Transverse colon (tissue), 4 donors: ENCODE results near the gene MPPED2. TPM values are rescaled to one million over a fixed set of nuclear protein-coding genes. Genes with fewer than 3 reads are reported as not detected.

ENCODE experiments used
- DNase-seq: peaks from one replicate; pipeline ENCODE4 v3.0.0-alpha.2; 2019
- H3K27ac ChIP-seq, 4 donors: fragments of 200-600 bp; sonication (generic); 2 replicates each; pipeline ENCODE4 v1.5.1; 2016 to 2018; ENCODE audit warnings: inconsistent platforms in 4 of 4
- H3K27me3 ChIP-seq: fragments of 200-600 bp; sonication (generic); 2 replicates; pipeline ENCODE4 v1.5.1; 2017; ENCODE audit warnings: inconsistent platforms
- H3K36me3 ChIP-seq, 4 donors: fragments of 200-600 bp; sonication (generic); 2 replicates each; pipeline ENCODE4 v1.5.1; 2017 to 2019; ENCODE audit warnings: inconsistent platforms in 4 of 4
- H3K4me1 ChIP-seq, 4 donors: fragments of 200-600 bp; sonication (generic); 2 replicates each; pipeline ENCODE4 v1.5.1; 2017 to 2020; ENCODE audit warnings: inconsistent platforms in 4 of 4
- H3K4me3 ChIP-seq, 4 donors: fragments of 200-600 bp; sonication (generic); 1 replicate in 1 of 4; 2 replicates in 3 of 4; pipeline versions ENCODE4 v1.5.1 to v1.6.1; 2017 to 2019; ENCODE audit warnings: inconsistent platforms in 4 of 4
- H3K9me3 ChIP-seq, 2 donors: fragments of 200-600 bp; sonication (generic); 2 replicates each; pipeline ENCODE4 v1.5.1; 2017 to 2019; ENCODE audit warnings: inconsistent platforms in 2 of 2
- CTCF ChIP-seq, 5 experiments: fragments of 200-600 bp in 3 of 5; fragments of 450-650 bp in 2 of 5; sonication (generic) in 3 of 5; IDR thresholded peaks; 1 replicate in 2 of 5; 2 replicates in 3 of 5; pipeline ENCODE4 v1.5.1; 2016 to 2017; ENCODE audit warnings: antibody characterized with exemption in 5 of 5, inconsistent platforms in 3 of 5, mild to moderate bottlenecking in 2 of 5, moderate library complexity in 1 of 5
- EP300 ChIP-seq: sonication (generic); formaldehyde crosslinking; IDR thresholded peaks from one replicate; pipeline ENCODE4 v1.6.1; 2017; ENCODE audit warnings: antibody characterized with exemption, low read depth
- POLR2A ChIP-seq: fragments of 450-650 bp; IDR thresholded peaks from one replicate; pipeline ENCODE4 v1.6.1; 2016; ENCODE audit warnings: antibody characterized with exemption, mild to moderate bottlenecking, moderate library complexity
- POLR2AphosphoS5 ChIP-seq, 3 donors: sonication (generic); formaldehyde crosslinking; IDR thresholded peaks; one replicate each; pipeline ENCODE4 v1.6.1; 2016; ENCODE audit warnings: antibody characterized with exemption in 3 of 3
- WGBS, 2 donors: methylation state at CpG; one replicate each; pipeline ENCODE4 v1.1.5; 2018; ENCODE audit warnings: low coverage in 1 of 2; 5-methylcytosine and 5-hydroxymethylcytosine counted together
- in situ Hi-C, 4 donors: fragments of 200-750 bp; cut with MboI; loops; one replicate each; pipeline versions ENCODE4 v1.15.0 to v1.15.1; 2017; ENCODE audit warnings: low sequenced_read_pairs in 3 of 4, low pct_ligation_motif_present in 1 of 4, low pct_unique_long_range_greater_than_20kb in 1 of 4
- intact Hi-C: fragments of 100-400 bp; cut with DNase I; formaldehyde crosslinking; loops from one replicate; pipeline ENCODE4 v1.15.1; 2023; ENCODE audit warnings: low total_unique reads
- total RNA-seq, 4 donors: library from RNA; depleted of rRNA; stranded (reverse); fragments of >200 nt; gene quantifications; one replicate each; pipeline ENCODE4 v1.1.0, GENCODE V29; 2016

MPPED2 gene
- total RNA-seq, 4 donors from 2014 or later: 1.4 to 1.6 TPM; not detected in 2

- no peaks in the 10 kb centered on the region for H3K9me3 ChIP-seq
These were observed 52.7 kb downstream of the MPPED2 start for GRCh38 chr11:30533445-30533947.

GRCh38 chr11:30527566-30527965, 58.6 kb downstream of the MPPED2 start:
- H3K9me3 ChIP-seq: no peaks in the 10 kb centered on the region
- TF ChIP-seq POLR2A (no peak), EP300 (no peak), POLR2AphosphoS5 (IDR thresholded peaks at IDR 0.05) (no peak), CTCF (IDR thresholded peaks at IDR 0.05) (no peak)
- no peaks in the 10 kb centered on the region for H3K4me1 ChIP-seq
- H3K4me3 ChIP-seq: no peak overlapping the region
- intact Hi-C loops (no loop called here), in situ Hi-C loops (no loop called here)
- DNase-seq: no peak
- H3K27ac ChIP-seq: no peak overlapping the region
- no peaks in the 10 kb centered on the region for H3K36me3 ChIP-seq
- no peaks in the 10 kb centered on the region for H3K27me3 ChIP-seq
- WGBS, 2 donors: 76 to 78% methylated on average over 3 of the region's 3 CpGs

More at GRCh38 chr11:30533445-30533947, 52.7 kb downstream of the MPPED2 start:
- no peak overlapping the region for H3K4me3 ChIP-seq
- in situ Hi-C loops: no loop called here
- no peak overlapping the region for H3K27ac ChIP-seq
- no peaks in the 10 kb centered on the region for H3K27me3 ChIP-seq
- intact Hi-C loops: no loop called here
- WGBS, 2 donors: 57% methylated on average over 2 of the region's 2 CpGs; no CpG with 5 or more reads in 1 of the 2 donors
- no peak for DNase-seq
- H3K4me1 ChIP-seq: no peaks in the 10 kb centered on the region
- no peaks in the 10 kb centered on the region for H3K36me3 ChIP-seq
- TF ChIP-seq POLR2A (no peak), EP300 (no peak), POLR2AphosphoS5 (IDR thresholded peaks at IDR 0.05) (no peak), CTCF (IDR thresholded peaks at IDR 0.05) (no peak)

- Histone ChIP-seq H3K36me3 (no peaks in the 10 kb centered on the region), H3K27me3 (no peaks in the 10 kb centered on the region), H3K4me3 (no peak overlapping the region), H3K4me1 (no peaks in the 10 kb centered on the region), H3K9me3 (no peaks in the 10 kb centered on the region), H3K27ac (no peak overlapping the region)
- intact Hi-C loops (no loop called here), in situ Hi-C loops (no loop called here)
- no peak for TF ChIP-seq POLR2A
- TF ChIP-seq CTCF (IDR thresholded peaks at IDR 0.05): no peak
- no peak for TF ChIP-seq EP300
- no peak for TF ChIP-seq POLR2AphosphoS5 (IDR thresholded peaks at IDR 0.05)
- DNase-seq: no peak
- whole genome bisulfite sequencing, 2 donors: 41 to 50% methylated on average over 3 of the region's 3 CpGs
These were observed 59.6 kb downstream of the MPPED2 start for GRCh38 chr11:30526558-30526957.

GRCh38 chr11:30522536-30523243, 63.5 kb downstream of the MPPED2 start:
- TF ChIP-seq POLR2A: no peak
- TF ChIP-seq EP300: no peak
- no peak for TF ChIP-seq CTCF (IDR thresholded peaks at IDR 0.05)
- TF ChIP-seq POLR2AphosphoS5 (IDR thresholded peaks at IDR 0.05): no peak
- DNase-seq: no peak
- Histone ChIP-seq H3K27me3 (no peaks in the 10 kb centered on the region), H3K27ac (no peak overlapping the region), H3K4me3 (no peak overlapping the region), H3K36me3 (no peaks in the 10 kb centered on the region), H3K4me1 (no peaks in the 10 kb centered on the region), H3K9me3 (no peaks in the 10 kb centered on the region)
- intact Hi-C loops: no loop called here
- 77 to 82% methylated on average over 7 to 9 of the region's 9 CpGs for WGBS, 2 donors
- in situ Hi-C loops: no loop called here
